Measurements from ENCODE around the gene OR4C6.

The OR4C6 gene

DNA sequence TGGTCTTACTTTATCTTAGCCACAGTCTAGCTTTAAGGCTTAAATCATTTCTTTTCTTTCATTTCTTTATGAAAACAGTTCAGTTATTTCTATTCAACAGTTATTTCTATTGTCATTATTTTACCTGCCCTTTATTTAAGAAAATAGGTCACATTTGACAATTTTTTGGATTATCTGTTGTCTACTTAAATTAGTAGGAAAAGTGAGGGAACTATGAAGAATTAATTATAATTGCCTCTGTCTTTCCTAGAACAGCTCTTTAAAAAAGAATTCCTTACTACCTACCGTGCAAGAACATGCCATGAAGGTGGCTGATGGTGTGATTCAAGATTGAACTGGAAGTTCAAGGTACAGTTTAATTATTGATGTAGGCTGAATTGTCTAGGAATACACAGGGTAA, at the start of gene OR4C6:
Gene OR4C6, plus strand, starts transcription at position 301 of the 400 bp plus-strand sequence. CDS start 2,966 bp downstream, outside the sequence.
- DNase-seq, result no peak

DNA sequence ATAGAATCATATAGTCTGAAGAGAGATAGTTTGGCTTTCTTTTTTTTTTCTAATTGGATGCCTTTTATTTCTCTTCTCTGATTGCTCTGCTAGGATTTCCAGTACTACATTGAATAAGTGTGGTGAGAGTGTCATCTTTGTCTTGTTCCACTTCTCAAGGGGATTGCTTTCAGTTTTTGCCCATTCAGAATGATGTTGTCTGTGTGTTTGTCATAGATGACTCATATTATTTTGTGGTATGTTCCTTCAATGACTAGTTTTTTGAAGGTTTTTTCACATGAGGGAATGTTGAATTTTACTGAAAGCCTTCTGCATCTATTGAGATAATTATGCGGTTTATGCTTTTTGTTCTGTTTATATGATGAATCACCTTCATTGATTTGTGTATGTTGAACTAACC, 37.5 kb upstream of the OR4C6 start:
- no peak for DNase-seq

DNA sequence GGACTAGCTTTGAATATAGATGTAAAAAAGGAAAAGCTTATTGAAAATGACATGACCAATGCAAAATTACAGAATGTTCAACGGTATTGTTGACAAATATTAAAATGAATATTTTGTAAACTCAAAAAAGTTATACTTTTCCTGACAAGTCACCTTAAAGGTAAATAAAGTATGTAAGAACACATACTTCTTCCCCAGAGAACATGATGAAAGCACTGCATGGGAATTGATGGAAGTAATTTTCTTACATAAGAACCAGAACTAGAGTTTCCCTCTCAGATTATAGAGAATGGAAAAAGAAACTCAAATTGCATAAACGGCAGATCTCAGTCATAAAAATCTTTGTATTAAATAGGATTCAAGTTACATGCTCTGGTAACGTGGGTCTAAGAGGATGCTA, 27.2 kb upstream of the OR4C6 start, which contains the start of gene OR4P4:
Gene OR4P4, plus strand, starts transcription at position 301 of the 400 bp plus-strand sequence.
- no peak for DNase-seq

DNA sequence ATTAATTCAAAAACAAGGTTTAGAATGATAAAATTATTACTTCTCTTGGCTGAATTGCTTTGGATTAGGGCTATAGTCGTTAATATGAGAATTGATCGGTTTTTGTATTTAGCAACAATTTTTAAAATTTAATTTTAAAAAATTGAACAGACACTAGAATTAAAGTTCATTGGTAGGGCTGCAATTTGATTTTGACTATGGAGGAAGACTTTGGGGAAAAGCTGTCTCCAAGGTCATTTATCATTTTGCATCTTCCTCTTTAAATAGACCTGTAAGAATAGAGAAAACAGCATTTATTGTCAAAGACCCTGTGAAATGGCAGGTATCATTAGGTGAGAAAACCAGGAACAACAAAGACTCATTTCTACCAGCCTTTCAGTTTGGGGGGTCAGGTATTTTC, 14.0 kb upstream of the OR4C6 start, which contains the start of gene OR4S2:
Gene OR4S2, plus strand, starts transcription at position 301 of the 400 bp plus-strand sequence. CDS start 2,577 bp downstream, outside the sequence.
- DNase-seq, result no peak

DNA sequence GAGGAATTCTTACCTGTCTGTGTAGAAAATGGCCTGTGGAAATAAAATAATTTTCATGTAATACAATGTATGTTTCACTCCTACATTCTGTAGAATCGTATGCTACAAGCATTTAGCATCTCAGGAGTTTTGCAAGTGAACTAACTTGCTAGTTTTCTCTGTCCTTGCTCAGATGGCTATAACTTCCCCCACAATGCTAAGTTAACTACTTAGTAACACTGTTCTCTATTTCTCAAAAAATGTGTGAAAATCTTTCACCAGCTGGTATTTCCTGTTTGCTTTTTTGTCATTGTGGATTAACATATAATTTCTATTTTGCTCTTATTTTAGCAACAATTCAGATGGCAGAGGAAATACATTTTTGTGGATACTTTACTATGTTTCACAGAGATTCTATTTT, 9.4 kb upstream of the OR4C6 start:
- no peak for DNase-seq

DNA sequence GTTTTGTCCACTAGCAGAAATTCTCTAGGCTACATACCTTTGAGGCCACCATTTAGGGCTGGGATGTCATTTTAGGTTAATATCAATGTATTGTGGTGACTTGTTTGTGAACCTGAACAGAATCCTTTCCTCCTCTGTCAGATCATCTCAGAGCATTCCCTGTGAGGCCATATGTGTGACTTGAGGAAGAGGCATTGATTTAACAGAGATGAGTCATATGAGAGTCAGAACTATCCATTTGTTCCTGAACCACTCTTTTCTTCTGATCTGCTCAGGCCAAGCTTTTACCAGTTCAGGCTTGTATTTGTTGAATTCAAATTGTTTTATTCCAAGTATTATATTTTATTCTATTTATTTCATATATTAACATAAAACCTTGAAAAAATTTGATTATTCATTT, 6.9 kb upstream of the OR4C6 start:
- DNase-seq, result no peak

DNA sequence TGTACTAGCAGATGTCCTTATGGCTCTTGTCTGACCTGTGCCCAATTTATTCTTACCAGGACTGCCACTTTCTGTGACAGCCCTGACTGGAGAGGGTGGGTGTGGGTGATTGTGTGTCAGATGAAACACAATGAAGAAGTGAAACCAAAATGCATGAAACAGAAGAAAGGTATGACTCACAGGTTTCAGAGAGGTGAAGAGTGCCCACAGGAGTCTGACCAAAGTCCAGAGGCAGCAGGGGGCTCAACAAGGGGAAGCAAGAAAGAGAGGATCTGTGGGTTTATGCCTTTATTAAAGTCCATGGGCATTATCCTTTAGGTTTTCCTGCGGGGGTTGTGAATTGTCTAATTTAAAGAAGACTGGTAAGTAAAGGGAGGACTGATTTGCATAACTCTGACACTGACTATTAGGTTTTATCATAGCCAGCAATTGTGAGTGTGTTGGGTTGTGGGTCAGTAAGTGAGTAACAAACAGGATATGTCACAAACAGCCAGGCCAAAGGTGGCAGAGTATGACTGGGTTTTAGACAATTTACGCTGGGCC, 3.9 kb upstream of the OR4C6 start:
- no peak for DNase-seq

DNA sequence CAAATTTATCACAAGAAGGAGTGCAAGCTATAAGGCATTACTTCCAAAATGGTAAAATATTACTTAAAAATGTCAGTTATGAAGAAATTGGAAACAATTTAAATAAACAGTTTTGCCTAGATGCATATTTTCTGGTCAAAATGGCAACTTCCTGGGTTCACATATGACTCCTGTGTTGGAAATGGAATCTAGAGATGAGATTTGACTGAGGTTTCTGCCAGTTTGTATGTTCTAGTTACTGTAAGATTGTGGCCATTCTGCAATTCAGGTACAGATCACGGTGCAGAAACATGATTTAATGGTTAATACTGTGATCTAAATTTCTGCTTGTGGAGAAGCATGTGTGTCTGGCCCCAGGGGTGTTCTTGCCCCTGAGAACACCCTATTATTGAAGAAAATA, 3.4 kb upstream of the OR4C6 start:
- no peak for DNase-seq

DNA sequence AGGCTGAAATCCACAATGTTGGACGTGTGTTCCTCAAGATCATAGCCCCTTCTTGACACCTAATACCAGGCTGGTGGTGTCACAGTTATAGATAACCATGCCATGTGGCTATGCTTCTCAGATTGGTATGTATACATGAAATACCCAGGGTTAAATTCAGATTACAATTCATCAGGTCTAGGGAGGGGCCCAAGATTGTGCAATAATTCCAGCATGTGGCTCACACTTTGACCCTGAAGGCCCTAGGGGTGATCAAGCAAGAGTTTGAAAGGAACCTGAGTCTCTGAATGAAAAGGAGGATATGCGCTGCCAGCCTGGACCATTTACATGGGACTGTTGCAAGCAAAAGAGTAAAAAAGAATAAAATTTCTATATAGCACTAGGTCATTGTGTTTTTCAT, 7.4 kb downstream of the OR4C6 start:
- DNase-seq, result no peak

DNA sequence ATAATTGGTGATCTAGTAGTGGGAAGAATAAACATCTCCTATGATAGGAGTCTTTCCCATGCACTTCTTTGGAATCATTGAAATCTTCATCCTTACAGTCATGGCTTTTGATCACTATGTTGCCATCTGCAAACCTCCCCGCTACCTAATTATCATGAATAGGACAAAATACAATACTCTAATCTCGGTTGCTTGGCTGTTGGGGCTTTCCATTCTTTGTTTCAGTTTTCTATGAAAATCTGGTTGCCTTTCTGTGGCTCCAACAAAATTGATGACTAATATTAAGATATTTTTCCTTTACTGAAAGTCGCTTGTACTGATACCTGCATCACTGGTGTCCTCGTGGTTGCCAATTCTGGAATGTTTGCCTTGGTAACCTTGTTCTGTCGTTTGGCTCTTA, 11.9 kb downstream of the OR4C6 start:
- no peak for DNase-seq

DNA sequence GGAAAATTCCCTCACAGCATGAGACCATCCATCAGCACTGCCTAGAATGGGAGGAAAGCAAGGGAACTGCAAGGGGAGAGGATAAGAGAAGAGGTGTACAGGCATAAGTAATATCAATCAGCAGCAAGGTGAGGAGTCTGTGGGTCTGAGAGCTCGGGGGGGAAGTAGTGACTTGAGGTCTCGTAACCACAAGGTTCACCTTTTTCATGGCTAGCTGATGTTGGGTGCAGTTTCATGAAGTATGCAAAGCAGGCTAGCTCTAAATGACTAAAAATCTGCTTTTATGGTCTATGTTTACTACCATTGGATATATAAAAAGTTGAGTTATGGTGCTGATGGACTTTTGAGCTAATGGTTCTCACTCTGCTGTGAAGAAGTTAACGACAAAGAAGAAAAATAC, 35.8 kb downstream of the OR4C6 start:
- DNase-seq, result no peak

DNA sequence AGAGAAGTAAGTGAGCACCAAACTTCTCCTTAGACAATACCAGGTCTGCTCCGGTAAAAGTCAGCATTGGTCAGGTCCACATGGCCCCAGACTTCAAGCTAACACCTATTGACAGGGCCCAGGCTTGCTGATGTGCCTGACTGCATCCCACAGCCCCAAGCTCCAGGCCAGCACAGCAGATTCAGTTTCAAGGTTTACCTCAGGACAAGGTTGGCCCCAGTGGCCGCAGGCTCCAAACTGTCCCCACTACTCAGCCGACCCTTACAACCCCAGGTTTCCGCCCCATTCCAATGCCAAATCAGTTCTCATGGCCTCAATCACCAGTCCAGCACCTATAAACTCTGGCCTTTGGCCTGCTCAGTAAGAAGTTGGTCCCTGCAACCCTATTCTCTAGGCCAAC, 39.4 kb downstream of the OR4C6 start:
- DNase-seq, result no peak

DNA sequence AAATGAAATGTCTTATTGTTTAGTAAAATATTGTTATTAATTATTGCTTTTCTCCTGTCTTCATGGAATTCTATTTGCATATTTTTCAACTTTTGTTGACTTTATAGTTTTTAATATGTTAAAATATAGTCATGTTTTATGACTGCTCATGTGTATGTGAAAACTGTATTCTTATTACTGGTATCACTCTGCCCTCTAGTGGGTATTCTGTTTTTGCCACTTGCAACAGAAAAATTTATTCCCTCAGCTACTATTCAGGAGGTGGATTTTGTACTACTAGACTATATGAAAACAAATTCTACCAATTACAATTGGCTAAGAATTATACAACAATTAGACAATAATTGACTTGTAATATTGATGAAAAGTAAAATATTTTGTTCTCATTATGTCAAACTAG, 45.0 kb downstream of the OR4C6 start:
- DNase-seq, result peak; percentile 10

DNA sequence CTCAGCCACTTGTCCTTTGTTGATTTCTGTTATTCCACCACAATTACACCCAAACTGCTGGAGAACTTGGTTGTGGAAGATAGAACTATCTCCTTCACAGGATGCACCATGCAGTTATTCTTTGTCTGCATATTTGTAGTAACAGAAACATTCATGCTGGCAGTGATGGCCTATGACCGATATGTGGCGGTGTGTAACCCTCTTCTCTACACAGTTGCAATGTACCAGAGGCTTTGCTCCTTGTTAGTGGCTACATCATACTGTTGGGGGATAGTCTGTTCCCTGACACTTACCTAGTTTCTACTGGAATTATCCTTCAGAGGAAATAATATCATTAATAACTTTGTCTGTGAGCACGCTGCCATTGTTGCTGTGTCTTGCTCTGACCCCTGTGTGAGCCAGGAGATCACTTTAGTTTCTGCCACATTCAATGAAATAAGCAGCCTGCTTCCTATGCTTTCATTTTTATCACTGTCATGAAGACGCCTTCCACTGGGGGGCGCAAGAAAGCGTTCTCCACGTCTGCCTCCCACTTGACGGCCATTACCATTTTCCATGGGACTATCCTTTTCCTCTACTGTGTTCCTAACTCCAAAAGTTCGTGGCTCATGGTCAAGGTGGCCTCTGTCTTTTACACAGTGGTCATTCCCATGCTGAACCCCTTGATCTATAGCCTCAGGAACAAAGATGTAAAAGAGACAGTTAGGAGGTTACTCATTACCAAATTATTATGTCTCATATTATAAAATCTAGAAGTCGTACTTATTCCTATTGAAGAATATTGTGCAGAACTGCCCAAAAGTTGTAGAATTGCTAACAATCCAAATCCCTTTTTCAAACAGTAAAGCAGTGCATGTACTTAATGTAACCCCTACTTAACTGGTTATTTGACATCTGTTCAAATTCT, 53.2 kb downstream of the OR4C6 start:
- peak; percentile 4 for DNase-seq
